GM12878 (cell line): Measurements from ENCODE around the gene MED31. TPM values are rescaled to one million over a fixed set of nuclear protein-coding genes. Genes with fewer than 3 reads are reported as not detected.

Experiments
- ATAC-seq: fragments of 200-7000 bp; cut with Tn5 transposase; 3 replicates; pipeline ENCODE4 v1.9.1; 2020; ENCODE audit warnings: mild to moderate bottlenecking, moderate library complexity
- BruUV-seq: library from RNA; stranded (reverse); fragments of 400-500 nt; replicated peaks from 2 replicates; lab custom pipeline; 2021; lab: Mats Ljungman, UMichigan
- CTCF ChIA-PET: fragments of 300-600 bp; sonication (Branson Sonifier 250); formaldehyde crosslinking; extraction: SDS; loops from one replicate; lab custom pipeline; 2021; ENCODE audit warnings: inconsistent platforms; lab: Yijun Ruan, JAX
- POLR2A ChIA-PET: fragments of 350-600 bp; formaldehyde crosslinking; extraction: SDS; loops from one replicate; lab custom pipeline; 2021; ENCODE audit warnings: inconsistent platforms; lab: Charles Lee
- RAD21 ChIA-PET: fragments of 300-600 bp; sonication (Branson Sonifier 250); formaldehyde crosslinking; loops from one replicate; lab custom pipeline; 2023; ENCODE audit warnings: antibody characterized with exemption; ENCODE audit not compliant: unreplicated experiment; lab: Charles Lee
- SMC1A ChIA-PET: fragments of 300-600 bp; sonication (Branson Sonifier 250); formaldehyde crosslinking; loops from one replicate; lab custom pipeline; 2023; ENCODE audit not compliant: unreplicated experiment, uncharacterized antibody; lab: Charles Lee
- DNase-seq: peaks from one replicate; pipeline ENCODE4 v3.0.0-alpha.2; 2011; ENCODE audit warnings: low read depth, low spot score
- FAIRE-seq: peaks from 3 replicates; lab custom pipeline; 2011; peaks lifted over from hg19 to GRCh38; lab: Jason Lieb, UNC
- H2AFZ ChIP-seq: 2 replicates; pipeline ENCODE4 v1.6.0; 2011; ENCODE audit warnings: low read depth, low read length, control low read depth; ENCODE audit not compliant: control insufficient read depth
- H3K27ac ChIP-seq: 2 replicates; pipeline ENCODE4 v1.5.1; 2011; ENCODE audit warnings: control low read depth; ENCODE audit not compliant: control insufficient read depth, insufficient read depth
- H3K27me3 ChIP-seq, 2 experiments: replicated peaks in 1 of 2; 2 replicates each; pipeline versions ENCODE4 v1.6.0 to v1.6.1; 2011; ENCODE audit warnings: low read length in 1 of 2; ENCODE audit not compliant: control insufficient read depth in 2 of 2, insufficient read depth in 2 of 2
- H3K36me3 ChIP-seq, 2 experiments: 2 replicates each; pipeline ENCODE4 v1.5.1; 2011; ENCODE audit warnings: low read length in 1 of 2; ENCODE audit not compliant: control insufficient read depth in 2 of 2, insufficient read depth in 2 of 2
- H3K4me1 ChIP-seq: 2 replicates; pipeline ENCODE4 v1.6.1; 2011; ENCODE audit warnings: mild to moderate bottlenecking, low read length, moderate library complexity, mixed read lengths; ENCODE audit not compliant: control insufficient read depth, insufficient read depth
- H3K4me2 ChIP-seq: 2 replicates; pipeline ENCODE4 v1.6.0; 2011; ENCODE audit warnings: control low read depth; ENCODE audit not compliant: control insufficient read depth, insufficient read depth
- H3K4me3 ChIP-seq: fragments of 200-600 bp; sonication (generic); 2 replicates; pipeline ENCODE4 v1.5.1; 2016
- H3K79me2 ChIP-seq: 2 replicates; pipeline ENCODE4 v1.6.0; 2011; ENCODE audit warnings: low read length; ENCODE audit not compliant: control insufficient read depth, insufficient read depth
- H3K9ac ChIP-seq: 2 replicates; pipeline ENCODE4 v1.8.0; 2011; ENCODE audit warnings: low read length, control low read depth, mixed read lengths; ENCODE audit not compliant: control insufficient read depth, insufficient read depth
- H3K9me3 ChIP-seq: replicated peaks from 3 replicates; pipeline ENCODE4 v1.5.1; 2011; ENCODE audit warnings: mild to moderate bottlenecking, low read length; ENCODE audit not compliant: control insufficient read depth, insufficient read depth
- H4K20me1 ChIP-seq: 2 replicates; pipeline ENCODE4 v1.6.0; 2011; ENCODE audit not compliant: control insufficient read depth, insufficient read depth
- IKZF1 ChIP-seq: fragments of 450-650 bp; conservative IDR thresholded peaks from 2 replicates; pipeline ENCODE4 v1.6.1; 2017; ENCODE audit warnings: antibody characterized with exemption, mild to moderate bottlenecking
- NKRF ChIP-seq: fragments of 450-650 bp; conservative IDR thresholded peaks from 2 replicates; pipeline ENCODE4 v1.6.1; 2017; ENCODE audit warnings: mild to moderate bottlenecking, moderate library complexity
- PKNOX1 ChIP-seq: fragments of 450-650 bp; IDR thresholded peaks from 2 replicates; pipeline ENCODE4 v1.6.1; 2016; ENCODE audit warnings: mild to moderate bottlenecking
- SREBF1 ChIP-seq: IDR thresholded peaks from 2 replicates; pipeline ENCODE4 v1.6.1; 2012; ENCODE audit warnings: mild to moderate bottlenecking, low read length
- SUZ12 ChIP-seq: fragments of 200-600 bp; sonication (generic); IDR thresholded peaks from one replicate; pipeline ENCODE4 v1.6.1; 2018; ENCODE audit warnings: antibody characterized with exemption, mild to moderate bottlenecking; ENCODE audit not compliant: unreplicated experiment
- YBX1 ChIP-seq: fragments of 450-650 bp; IDR thresholded peaks from 2 replicates; pipeline ENCODE4 v1.6.1; 2016; ENCODE audit warnings: antibody characterized with exemption
- ZBTB11 ChIP-seq: fragments of 450-650 bp; formaldehyde crosslinking; IDR thresholded peaks from 2 replicates; pipeline ENCODE4 v1.5.0; 2022; ENCODE audit warnings: mild to moderate bottlenecking, missing genetic modification characterization
- ZBTB40 ChIP-seq: fragments of 450-650 bp; IDR thresholded peaks from 2 replicates; pipeline ENCODE4 v1.6.1; 2016; ENCODE audit warnings: mild to moderate bottlenecking, moderate library complexity, borderline replicate concordance
- WGBS: methylation state at CpG from one replicate; pipeline ENCODE4 v1.1.6; 2016; ENCODE audit warnings: low lambda C conversion rate; ENCODE audit not compliant: insufficient replicate concordance, insufficient coverage; ENCODE audit errors: missing lambda C conversion rate; 5-methylcytosine and 5-hydroxymethylcytosine counted together
- in situ Hi-C: fragments of 300-500 bp; cut with MboI; formaldehyde crosslinking; loops from 9 replicates; pipeline ENCODE4 v1.14.3; 2018; ENCODE audit warnings: mixed read lengths
- intact Hi-C: fragments of 100-400 bp; cut with micrococcal nuclease; formaldehyde crosslinking; loops from one replicate; pipeline ENCODE4 v1.14.2; 2022; ENCODE audit not compliant: unreplicated experiment
- polyA plus RNA-seq, 11 experiments: library from polyadenylated mRNA; depleted of rRNA in 4 of 11; unstranded in 6 of 11; stranded (reverse) in 5 of 11; fragments of >200 nt; fragmentation: Nextera tagmentation in 4 of 11; fragmentation: Illumina TruSeq in 1 of 11; extraction: Ambion mirVana in 4 of 11; extraction: Trizol in 1 of 11; gene quantifications; 1 replicate in 1 of 11; 2 replicates in 10 of 11; pipeline versions ENCODE4 v1.2.1 to v1.2.3, GENCODE V29; 2011 to 2016; ENCODE audit warnings: inconsistent platforms in 2 of 11, missing spikeins in 2 of 11, low read depth in 1 of 11
- total RNA-seq, 4 experiments: library from RNA; depleted of rRNA in 3 of 4; stranded (reverse); fragments of >200 nt in 3 of 4; fragmentation: Illumina TruSeq in 1 of 4; extraction: Trizol in 1 of 4; gene quantifications; 2 replicates each; pipeline versions ENCODE4 v1.2.1 to v1.2.3, GENCODE V29; 2013 to 2021

Gene MED31
- total and polyA plus RNA-seq, 10 of the 15 experiments (the other 5 are each of a cell fraction or from before 2014, with no cell fraction given) = 14.4 to 71.1 (median 34.6) TPM

- TF ChIP-seq NKRF (no peak), PKNOX1 (no peak)
Measured at GRCh38 chr17:6686026-6686425, 34.6 kb upstream of the MED31 start (continued).

GRCh38 chr17:6684881-6685767, 33.7 kb upstream of the MED31 start:
- CTCF ChIA-PET = no interaction called here
- no peak for ATAC-seq
- TF ChIP-seq ZBTB40 (no peak), ZBTB11 (CRISPR knock-in tag) (no peak), IKZF1 (no peak), SREBF1 (no peak), SUZ12 (no peak), YBX1 (no peak)

More at GRCh38 chr17:6684881-6685767, 33.7 kb upstream of the MED31 start:
- H3K4me3 ChIP-seq = no peak overlapping the region
- H3K9ac ChIP-seq = no peak overlapping the region
- no peaks in the 10 kb centered on the region for H3K36me3 ChIP-seq
- no peak overlapping the region for H3K4me2 ChIP-seq
- WGBS = 40% methylated on average over 14 of the region's 14 CpGs
- H3K27ac ChIP-seq = no peak overlapping the region
- intact Hi-C loops = no loop called here
- BruUV-seq = no TSS peak
- peaks cover 4% of the 10 kb centered on the region for H3K4me1 ChIP-seq
- ChIA-PET RAD21 (no interaction called here), SMC1A (no interaction called here), POLR2A (no interaction called here)
- no peaks in the 10 kb centered on the region; a peak in 1 of 4 replicates for H3K27me3 ChIP-seq
- in situ Hi-C loops = no loop called here
- H3K9me3 ChIP-seq = no peaks in the 10 kb centered on the region
- no peaks in the 10 kb centered on the region for H3K79me2 ChIP-seq
- DNase-seq (no peak), FAIRE-seq (no peak)
- no peaks in the 10 kb centered on the region for H4K20me1 ChIP-seq
- H2AFZ ChIP-seq = no peak overlapping the region
